Tibial nerve (tissue), 4 donors: Measurements from ENCODE around the gene IGSF5. TPM values are rescaled to one million over a fixed set of nuclear protein-coding genes. Genes with fewer than 3 reads are reported as not detected.

Experiments
- DNase-seq, 2 donors: peaks; one replicate each; pipeline ENCODE4 v3.0.0-alpha.2; 2019; ENCODE audit warnings: low spot score in 2 of 2
- H3K27ac ChIP-seq, 4 donors: fragments of 200-600 bp; sonication (generic) in 3 of 4; one replicate each; pipeline ENCODE4 v1.5.1; 2017 to 2019; ENCODE audit warnings: mild to moderate bottlenecking in 1 of 4
- H3K27me3 ChIP-seq, 2 donors: fragments of 200-600 bp; sonication (generic) in 1 of 2; one replicate each; pipeline versions ENCODE4 v1.5.1 to v1.6.0; 2017 to 2019
- H3K36me3 ChIP-seq, 3 donors: fragments of 200-600 bp; sonication (generic); one replicate each; pipeline ENCODE4 v1.5.1; 2018 to 2019
- H3K4me1 ChIP-seq, 4 donors: fragments of 200-600 bp; sonication (generic) in 3 of 4; one replicate each; pipeline ENCODE4 v1.5.1; 2017 to 2019
- H3K4me3 ChIP-seq, 4 donors: fragments of 200-600 bp; sonication (generic) in 3 of 4; one replicate each; pipeline ENCODE4 v1.5.1; 2017 to 2019; ENCODE audit warnings: mild to moderate bottlenecking in 1 of 4, moderate library complexity in 1 of 4
- H3K9me3 ChIP-seq, 4 donors: fragments of 200-600 bp; sonication (generic) in 3 of 4; one replicate each; pipeline ENCODE4 v1.5.1; 2017 to 2019
- CTCF ChIP-seq, 5 experiments: fragments of 200-600 bp in 3 of 5; fragments of 450-650 bp in 2 of 5; sonication (generic) in 3 of 5; IDR thresholded peaks; one replicate each; pipeline ENCODE4 v1.5.1; 2016 to 2019; ENCODE audit warnings: antibody characterized with exemption in 5 of 5, mild to moderate bottlenecking in 3 of 5, moderate library complexity in 2 of 5
- EP300 ChIP-seq, 2 donors: sonication (generic); formaldehyde crosslinking; IDR thresholded peaks; one replicate each; pipeline ENCODE4 v1.6.1; 2017; ENCODE audit warnings: antibody characterized with exemption in 2 of 2, mild to moderate bottlenecking in 1 of 2
- POLR2A ChIP-seq, 2 donors: fragments of 450-650 bp; IDR thresholded peaks; one replicate each; pipeline ENCODE4 v1.6.1; 2017; ENCODE audit warnings: antibody characterized with exemption in 2 of 2, mild to moderate bottlenecking in 2 of 2, moderate library complexity in 2 of 2
- WGBS, 2 donors: methylation state at CpG; one replicate each; pipeline ENCODE4 v1.1.5; 2018; 5-methylcytosine and 5-hydroxymethylcytosine counted together
- total RNA-seq, 4 donors: library from RNA; depleted of rRNA; stranded (reverse); fragments of >200 nt; gene quantifications; one replicate each; pipeline ENCODE4 v1.1.0, GENCODE V29; 2016

The IGSF5 gene
- total RNA-seq, 4 donors from 2014 or later: not detected

- no peaks in the 10 kb centered on the region for H3K36me3 ChIP-seq
- H3K27ac ChIP-seq: no peak overlapping the region
- DNase-seq: no peak
- TF ChIP-seq POLR2A (IDR thresholded peaks at IDR 0.05) (no peak), EP300 (IDR thresholded peaks at IDR 0.05) (no peak), CTCF (IDR thresholded peaks at IDR 0.05) (no peak)
- WGBS, 2 donors: 39 to 42% methylated on average over 1 of the region's 1 CpG
- no peaks in the 10 kb centered on the region for H3K9me3 ChIP-seq
- H3K27me3 ChIP-seq: no peaks in the 10 kb centered on the region
- no peaks in the 10 kb centered on the region for H3K4me1 ChIP-seq
- H3K4me3 ChIP-seq: no peak overlapping the region
Measured at GRCh38 chr21:39714331-39714730, 30.7 kb upstream of the IGSF5 start.

- TF ChIP-seq EP300 (IDR thresholded peaks at IDR 0.05): no peak
- no peak for TF ChIP-seq POLR2A (IDR thresholded peaks at IDR 0.05)
- TF ChIP-seq CTCF (IDR thresholded peaks at IDR 0.05): peak; percentile 55 to 68 (median 63)
- H3K27ac ChIP-seq: no peak overlapping the region
- 32% methylated on average over 10 of the region's 10 CpGs for WGBS, 2 donors
- no peaks in the 10 kb centered on the region for H3K9me3 ChIP-seq
- no peaks in the 10 kb centered on the region for H3K27me3 ChIP-seq
- no peaks in the 10 kb centered on the region for H3K36me3 ChIP-seq
- DNase-seq: peak in 1 of 2 donors; percentile 61
- no peaks in the 10 kb centered on the region for H3K4me1 ChIP-seq
- no peak overlapping the region for H3K4me3 ChIP-seq
Measured at GRCh38 chr21:39715804-39716397, 29.1 kb upstream of the IGSF5 start.

GRCh38 chr21:39720126-39720778 lies 24.7 kb upstream of the IGSF5 start:
- no peak for TF ChIP-seq EP300 (IDR thresholded peaks at IDR 0.05)
- no peak for TF ChIP-seq CTCF (IDR thresholded peaks at IDR 0.05)
- no peak for TF ChIP-seq POLR2A (IDR thresholded peaks at IDR 0.05)
- no peaks in the 10 kb centered on the region for H3K27me3 ChIP-seq
- 83 to 85% methylated on average over 5 of the region's 5 CpGs for WGBS, 2 donors
- DNase-seq: no peak
- no peaks in the 10 kb centered on the region for H3K36me3 ChIP-seq
- no peaks in the 10 kb centered on the region for H3K9me3 ChIP-seq
- no peak overlapping the region for H3K27ac ChIP-seq
- H3K4me1 ChIP-seq: no peaks in the 10 kb centered on the region
- H3K4me3 ChIP-seq: no peak overlapping the region

- Histone ChIP-seq H3K4me1 (no peaks in the 10 kb centered on the region), H3K4me3 (no peak overlapping the region), H3K27me3 (no peaks in the 10 kb centered on the region), H3K27ac (no peak overlapping the region), H3K9me3 (no peaks in the 10 kb centered on the region), H3K36me3 (no peaks in the 10 kb centered on the region)
- 89 to 94% methylated on average over 1 of the region's 1 CpG for WGBS, 2 donors
- no peak for DNase-seq
- TF ChIP-seq CTCF (IDR thresholded peaks at IDR 0.05): no peak
- TF ChIP-seq POLR2A (IDR thresholded peaks at IDR 0.05): no peak
- TF ChIP-seq EP300 (IDR thresholded peaks at IDR 0.05): no peak
Measured at GRCh38 chr21:39721885-39722284, 23.1 kb upstream of the IGSF5 start.

GRCh38 chr21:39724944-39725343 lies 20.0 kb upstream of the IGSF5 start:
- Histone ChIP-seq H3K4me3 (no peak overlapping the region), H3K27ac (no peak overlapping the region), H3K36me3 (no peaks in the 10 kb centered on the region), H3K4me1 (no peaks in the 10 kb centered on the region), H3K27me3 (no peaks in the 10 kb centered on the region), H3K9me3 (no peaks in the 10 kb centered on the region)
- WGBS, 2 donors: 74 to 83% methylated on average over 5 of the region's 5 CpGs
- no peak for DNase-seq
- TF ChIP-seq CTCF (IDR thresholded peaks at IDR 0.05): no peak
- no peak for TF ChIP-seq EP300 (IDR thresholded peaks at IDR 0.05)
- no peak for TF ChIP-seq POLR2A (IDR thresholded peaks at IDR 0.05)
